T follicular helper cell (primary cell): ENCODE data around the gene FAF1.
"Not testable (repeated sequence)": the region's sequence is repeated elsewhere in the genome, so short reads cannot be mapped to it uniquely, and the experiment has no call there.

ENCODE experiments used
- DNase-seq: peaks from one replicate; pipeline ENCODE4 v3.0.0-alpha.2; 2020; ENCODE audit warnings: low read depth
- total RNA-seq, 2 experiments: gene quantifications; one replicate each; lab custom pipeline; 2026; lab: John Stamatoyannopoulos, UW

FAF1 gene
- total RNA-seq = 62.2 to 65.1 reads per million in 2 experiments

DNA sequence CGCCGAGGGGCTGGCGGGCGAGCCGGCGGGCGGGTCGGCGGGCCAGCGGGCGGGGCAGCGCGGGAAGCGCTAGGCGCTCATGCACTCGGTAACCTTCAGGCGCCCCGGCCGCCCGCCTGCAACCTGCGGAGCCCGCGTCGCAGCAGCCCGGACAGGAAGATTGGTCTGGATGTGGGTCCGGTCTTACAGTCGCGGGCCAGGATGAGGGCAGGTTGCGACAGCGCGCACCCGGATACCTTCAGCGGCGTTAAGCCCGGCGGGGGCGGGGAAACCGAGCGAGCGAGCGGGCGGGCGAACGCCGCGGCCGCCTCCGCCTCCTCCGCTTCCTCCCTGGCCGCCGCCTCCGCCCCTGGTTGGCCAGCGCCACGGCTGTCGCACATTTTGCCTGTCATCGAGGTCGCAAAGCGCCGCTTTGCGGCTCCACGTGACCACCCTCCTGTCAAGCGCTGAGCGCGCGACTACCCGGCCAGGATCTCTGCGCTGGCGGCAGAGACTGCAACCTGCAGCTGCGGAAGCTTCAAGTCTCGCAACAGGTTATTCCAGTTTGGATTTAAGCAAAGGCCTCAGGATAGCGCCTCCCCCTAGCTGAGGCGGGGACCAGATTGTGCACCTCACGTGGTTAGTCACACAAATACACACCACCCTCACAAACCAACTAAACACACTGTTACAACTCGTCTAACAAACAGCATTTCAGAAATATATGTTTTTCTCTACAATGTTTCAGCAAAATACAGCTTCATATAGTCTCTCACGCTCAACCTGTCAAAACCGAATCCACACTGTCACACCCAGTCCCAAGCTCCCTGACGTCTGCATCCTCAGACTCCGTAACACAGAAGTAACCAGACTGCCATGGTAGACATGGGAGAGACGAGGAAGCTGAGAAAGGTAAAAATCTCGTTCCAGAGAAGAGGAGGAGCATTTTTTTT, at the start of gene FAF1:
Gene FAF1, minus strand, starts transcription at position 355 of the 932 bp plus-strand sequence. CDS start 456 bp downstream, outside the sequence.
- peak; percentile 97 for DNase-seq

DNA sequence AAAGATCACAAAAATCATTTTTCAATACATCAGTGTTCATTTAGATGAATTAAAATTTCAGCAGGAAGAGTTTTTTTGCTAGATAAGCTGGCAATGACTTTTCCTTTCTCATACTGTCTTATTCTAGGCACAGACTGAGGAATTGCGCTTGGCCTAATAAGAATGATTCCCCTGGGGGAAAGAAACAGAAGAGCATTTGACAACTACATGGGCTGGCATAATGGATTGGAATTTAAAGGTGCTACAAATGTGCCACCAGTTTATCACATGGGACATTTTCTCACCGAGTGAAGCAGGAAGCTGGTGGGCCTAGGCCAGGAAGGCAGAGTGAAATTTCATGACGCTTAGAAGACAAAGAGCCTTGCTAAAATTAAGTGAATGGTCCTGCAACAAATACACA, 49.3 kb upstream of the FAF1 start:
- DNase-seq = no peak

DNA sequence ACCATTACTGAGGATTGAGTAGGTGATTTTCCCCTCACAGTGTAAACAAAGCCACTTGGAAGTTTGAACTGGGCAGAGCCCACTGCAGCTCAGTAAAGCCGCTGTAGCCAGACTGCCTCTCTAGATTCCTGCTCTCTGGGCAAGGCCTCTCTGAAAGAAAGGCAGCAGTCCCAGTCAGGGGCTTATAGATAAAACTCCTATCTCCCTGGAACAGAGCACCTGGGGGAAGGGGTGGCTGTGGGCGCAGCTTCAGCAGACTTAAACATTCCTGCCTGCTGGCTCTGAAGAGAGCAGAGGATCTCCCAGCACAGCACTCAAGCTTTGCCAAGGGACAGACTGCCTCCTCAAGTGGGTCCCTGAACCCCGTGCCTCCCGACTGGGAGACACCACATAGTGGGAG, 45.5 kb upstream of the FAF1 start:
- not testable (repeated sequence) for DNase-seq

DNA sequence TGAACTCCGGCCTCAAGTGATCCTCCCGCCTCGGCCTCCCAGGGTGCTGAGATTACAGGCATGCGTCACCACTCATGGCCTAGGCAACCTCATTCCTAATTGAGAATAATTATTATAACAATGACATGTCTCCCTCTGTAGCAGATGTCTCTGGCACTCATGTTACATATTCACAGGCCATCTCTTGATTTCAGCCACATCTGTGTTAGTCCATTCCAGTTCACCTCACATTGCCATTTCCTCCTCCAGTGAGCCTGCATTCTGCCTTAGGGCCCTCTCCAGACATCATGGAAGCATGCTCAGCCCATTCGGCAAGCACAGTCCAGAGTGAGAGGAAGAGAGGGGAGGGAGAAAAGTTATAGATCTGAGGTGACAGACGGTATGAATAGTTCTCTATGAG, 42.4 kb upstream of the FAF1 start:
- DNase-seq = no peak

- no peak for DNase-seq
Observed at GRCh38 chr1:51000651-51001050, 40.6 kb upstream of the FAF1 start.

GRCh38 chr1:51000160-51000559, 40.1 kb upstream of the FAF1 start:
- no peak for DNase-seq

DNA sequence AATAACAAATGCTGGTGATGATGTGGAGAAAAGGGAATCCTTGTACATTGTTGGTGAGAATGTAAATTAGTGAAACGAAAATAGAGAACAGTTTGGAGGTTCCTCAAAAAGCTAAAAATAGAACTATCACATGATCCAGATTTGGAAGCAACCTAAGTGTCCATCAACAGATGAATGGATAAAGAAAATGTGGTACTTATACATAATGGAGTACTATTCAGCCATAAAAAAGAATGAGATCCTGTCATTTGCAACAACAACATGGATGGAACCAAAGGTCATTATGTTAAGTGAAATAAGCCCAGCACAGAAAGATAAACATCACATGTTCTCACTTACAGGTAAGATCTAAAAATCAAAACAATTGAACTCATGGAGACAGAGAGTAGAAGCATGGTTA, 39.3 kb upstream of the FAF1 start:
- not testable (repeated sequence) for DNase-seq

DNA sequence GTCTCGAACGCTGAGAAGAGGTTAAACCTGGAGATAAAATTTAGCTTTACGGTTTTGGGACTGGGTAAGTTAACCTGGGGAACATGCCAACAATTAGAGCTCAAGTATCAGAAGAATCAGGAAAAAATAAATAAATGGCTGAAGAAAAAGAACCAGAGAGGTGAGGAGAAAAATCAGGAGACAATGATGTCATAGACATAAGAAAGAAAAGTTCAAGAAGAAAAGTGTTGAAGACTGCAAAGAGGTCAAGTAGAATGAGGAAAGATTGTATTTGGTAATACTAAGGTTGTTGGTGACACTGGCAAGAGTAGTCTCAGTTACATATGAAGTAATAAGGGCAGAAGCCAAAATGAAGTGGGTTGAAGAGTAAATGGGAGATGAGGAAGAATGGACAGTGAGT, 36.0 kb upstream of the FAF1 start:
- no peak for DNase-seq

DNA sequence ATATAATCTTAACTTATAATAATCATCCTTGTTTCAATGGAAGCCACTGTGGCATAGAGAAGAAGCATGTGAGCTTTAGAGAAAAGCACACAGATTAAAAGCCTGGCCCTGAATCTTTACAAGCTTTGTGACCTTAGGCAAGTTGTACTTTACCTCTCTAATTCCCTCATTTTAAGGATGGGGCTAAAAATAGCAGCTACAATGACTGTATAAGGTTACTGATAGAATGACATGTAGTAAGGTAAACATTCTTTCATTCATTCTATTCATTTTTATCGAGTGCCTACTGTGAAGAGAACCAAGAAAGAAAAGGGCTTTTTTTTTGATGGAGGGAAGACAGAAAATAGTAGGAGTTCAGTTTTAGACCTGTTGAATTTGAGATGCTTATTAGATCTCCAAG, 35.6 kb upstream of the FAF1 start:
- DNase-seq = no peak

GRCh38 chr1:50994997-50995396, 34.9 kb upstream of the FAF1 start:
- DNase-seq = no peak

- DNase-seq = no peak
Observed at GRCh38 chr1:50993645-50994044, 33.6 kb upstream of the FAF1 start.

DNA sequence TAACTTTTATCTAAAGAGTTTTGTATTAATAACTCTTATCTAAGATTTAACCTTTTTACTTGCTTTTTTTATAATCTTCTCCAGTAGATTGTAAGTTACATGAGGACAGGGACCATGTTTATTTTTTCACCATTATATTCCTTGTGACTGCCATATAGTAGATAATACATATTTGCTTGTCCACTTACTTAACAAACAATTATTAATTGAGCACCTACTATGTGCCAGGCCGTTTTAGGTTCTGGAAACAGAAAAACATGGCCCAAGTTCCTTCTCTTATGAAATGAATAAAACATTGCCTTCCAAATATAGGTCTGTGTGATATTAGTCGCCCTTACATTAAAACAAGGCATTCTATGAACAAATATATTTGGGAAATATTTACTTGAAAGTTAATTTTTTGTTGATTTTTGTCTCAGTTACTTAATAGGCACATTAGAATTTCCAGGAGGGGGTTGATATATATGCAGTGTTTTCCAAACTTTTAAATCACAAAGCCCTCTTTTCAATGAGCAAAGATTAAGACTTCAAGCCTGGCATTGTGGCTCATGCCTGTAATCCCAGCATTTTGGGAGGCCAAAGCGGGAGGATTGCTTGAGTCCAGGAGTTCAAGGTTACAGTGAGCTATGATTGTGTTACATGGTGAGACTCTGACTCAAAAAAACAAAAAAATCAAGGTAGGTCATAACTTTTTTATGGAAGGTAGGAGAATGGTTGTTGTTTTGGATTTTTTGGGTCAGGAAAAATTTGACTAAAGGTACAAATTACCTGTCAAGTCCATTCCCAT, 32.7 kb upstream of the FAF1 start:
- DNase-seq = no peak

DNA sequence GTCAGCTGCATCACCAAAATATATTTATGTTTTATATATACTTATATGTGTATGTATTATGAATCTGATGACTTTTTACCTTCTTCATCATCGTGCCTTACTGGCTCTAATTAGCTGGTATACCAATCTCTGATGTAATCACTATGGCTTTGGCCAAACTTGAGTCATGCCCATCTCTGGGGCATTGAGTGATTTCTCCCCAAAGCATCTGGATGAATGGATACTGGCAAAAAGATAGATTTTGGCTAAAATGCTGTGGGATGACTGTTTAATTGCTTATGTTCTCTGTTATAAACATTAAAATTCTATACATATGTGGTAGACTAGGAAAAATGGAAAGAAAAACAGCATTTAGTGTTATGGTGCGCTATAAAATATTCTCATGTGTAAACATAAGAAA, 29.6 kb upstream of the FAF1 start:
- DNase-seq = no peak

- DNase-seq = no peak
Observed at GRCh38 chr1:50986653-50987052, 26.6 kb upstream of the FAF1 start.

DNA sequence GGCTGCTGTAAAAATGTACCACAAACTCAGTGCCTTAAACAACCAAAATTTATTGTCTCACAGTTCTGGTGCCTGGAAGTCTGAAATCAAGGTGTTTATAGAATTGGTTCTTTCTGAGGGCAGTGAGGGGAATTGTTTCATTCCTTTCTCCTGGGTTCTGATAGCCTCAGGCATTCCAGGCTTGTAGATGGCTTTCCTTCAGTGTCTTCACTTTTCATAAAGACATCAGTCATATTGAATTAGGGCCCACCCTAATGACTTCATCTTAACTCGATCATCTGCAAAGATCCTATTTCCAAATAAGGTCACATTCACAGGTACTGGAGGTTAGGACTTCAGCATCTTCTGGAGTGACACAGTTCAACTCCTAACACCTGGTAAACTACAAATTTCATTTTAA, 25.0 kb upstream of the FAF1 start:
- no peak for DNase-seq

GRCh38 chr1:50983219-50983802, 23.2 kb upstream of the FAF1 start:
- DNase-seq = no peak

DNA sequence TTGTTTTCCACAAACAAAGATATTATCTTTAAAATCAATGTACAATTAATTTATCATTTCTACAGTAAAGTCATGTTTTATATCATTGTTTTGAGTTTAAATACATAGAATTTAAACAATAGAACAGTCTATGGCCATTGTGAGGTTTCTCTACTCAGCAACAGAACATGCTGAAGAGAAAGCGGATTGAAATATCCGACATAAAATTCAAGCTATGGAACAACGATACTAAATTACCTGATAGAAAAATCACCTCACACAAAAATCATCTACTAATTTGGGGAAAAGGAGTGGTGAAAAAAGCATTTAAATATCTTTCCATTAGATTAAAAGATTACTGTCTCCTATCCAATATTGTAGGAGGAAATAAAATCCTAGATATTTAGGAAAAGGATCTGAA, 22.5 kb upstream of the FAF1 start:
- DNase-seq = no peak

- DNase-seq = no peak
Observed at GRCh38 chr1:50981741-50982140, 21.7 kb upstream of the FAF1 start.

DNA sequence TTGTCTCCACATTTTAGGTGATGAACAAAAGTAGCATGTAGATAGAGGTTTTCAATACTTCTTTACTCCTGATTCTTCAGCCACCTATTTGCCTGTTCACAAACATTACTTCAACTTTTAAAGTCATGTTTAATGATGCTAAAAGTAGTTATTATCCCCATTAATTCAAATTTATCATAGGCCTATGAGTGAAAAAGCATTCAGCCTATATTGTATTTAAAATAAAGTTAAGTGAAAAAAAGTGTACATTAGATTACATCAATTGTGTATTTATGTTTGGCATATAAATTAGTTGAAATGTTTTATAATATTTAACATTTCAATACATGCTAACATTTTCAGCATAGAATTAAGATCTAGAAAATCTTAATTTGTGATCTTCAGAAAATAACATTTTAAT, 20.4 kb upstream of the FAF1 start:
- DNase-seq = no peak

GRCh38 chr1:50979937-50980336, 19.9 kb upstream of the FAF1 start:
- DNase-seq = no peak

- no peak for DNase-seq
Observed at GRCh38 chr1:50978852-50979781, 19.1 kb upstream of the FAF1 start.
